HG02610 (cell line): ENCODE data around the gene TAF4B.
"Not testable (repeated sequence)": the region's sequence is repeated elsewhere in the genome, so short reads cannot be mapped to it uniquely, and the experiment has no call there.

Experiments used
- ATAC-seq: cut with Tn5 transposase; IDR thresholded peaks from one replicate; pipeline ENCODE4 v1.9.1; 2021; ENCODE audit warnings: mild to moderate bottlenecking, moderate library complexity; ENCODE audit not compliant: unreplicated experiment

TAF4B gene

DNA sequence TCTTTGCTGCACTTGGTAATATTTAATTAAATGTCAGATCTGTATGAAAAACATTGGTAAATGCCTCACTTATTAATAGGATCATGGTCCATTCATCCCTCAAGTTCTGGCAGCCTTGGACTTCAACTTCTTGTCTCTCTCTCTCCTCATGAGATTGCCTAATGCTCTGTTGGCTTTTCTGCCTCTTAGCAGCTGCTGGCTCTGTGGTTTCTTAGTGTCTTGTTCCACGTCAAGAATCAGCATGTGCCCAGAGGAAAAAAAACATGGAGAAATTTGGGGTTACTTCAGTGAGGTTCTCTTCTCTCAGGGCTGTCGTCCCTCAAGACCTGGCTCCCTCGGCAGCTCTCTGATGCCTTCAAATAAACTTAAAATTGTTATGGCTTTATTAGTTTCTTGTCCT is 75.4 kb downstream of the TAF4B start:
- no peak for ATAC-seq

DNA sequence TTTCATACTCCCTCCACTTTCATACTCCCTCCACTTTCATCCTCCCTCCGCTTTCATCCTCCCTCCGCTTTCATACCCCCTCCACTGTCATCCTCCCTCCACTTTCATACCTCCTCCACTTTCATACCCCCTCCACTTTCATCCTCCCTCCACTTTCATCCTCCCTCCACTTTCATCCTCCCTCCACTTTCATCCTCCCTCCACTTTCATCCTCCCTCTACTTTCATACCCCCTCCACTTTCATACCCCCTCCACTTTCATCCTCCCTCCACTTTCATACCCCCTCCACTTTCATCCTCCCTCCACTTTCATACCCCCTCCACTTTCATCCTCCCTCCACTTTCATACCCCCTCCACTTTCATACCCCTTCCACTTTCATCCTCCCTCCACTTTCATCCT is 77.0 kb downstream of the TAF4B start:
- not testable (repeated sequence) for ATAC-seq

GRCh38 chr18:26304511-26304910 is 78.3 kb downstream of the TAF4B start:
- no peak for ATAC-seq

GRCh38 chr18:26307161-26307773 is 81.0 kb downstream of the TAF4B start:
- peak; percentile 66 for ATAC-seq

DNA sequence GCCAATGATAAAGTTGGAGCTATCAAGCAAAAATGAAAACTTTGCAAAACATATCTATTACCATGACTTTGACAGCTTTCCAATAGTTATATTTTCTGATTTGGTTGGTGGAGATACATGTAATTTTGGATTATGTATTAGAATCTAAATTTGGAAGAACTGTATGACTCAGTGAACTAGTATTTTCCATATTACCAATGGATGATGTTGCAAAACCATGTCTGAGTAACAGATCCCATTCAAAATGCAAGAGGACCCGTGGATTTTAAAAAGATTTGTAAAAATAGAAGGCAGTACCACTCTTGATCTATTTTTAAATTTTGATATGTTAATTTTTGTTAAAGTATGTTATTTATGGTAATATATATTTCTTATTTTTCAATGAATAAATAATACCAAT is 83.0 kb downstream of the TAF4B start:
- ATAC-seq, result no peak

GRCh38 chr18:26312199-26312598 is 86.0 kb downstream of the TAF4B start:
- ATAC-seq, result no peak

GRCh38 chr18:26317398-26317797 is 91.2 kb downstream of the TAF4B start:
- ATAC-seq, result no peak

DNA sequence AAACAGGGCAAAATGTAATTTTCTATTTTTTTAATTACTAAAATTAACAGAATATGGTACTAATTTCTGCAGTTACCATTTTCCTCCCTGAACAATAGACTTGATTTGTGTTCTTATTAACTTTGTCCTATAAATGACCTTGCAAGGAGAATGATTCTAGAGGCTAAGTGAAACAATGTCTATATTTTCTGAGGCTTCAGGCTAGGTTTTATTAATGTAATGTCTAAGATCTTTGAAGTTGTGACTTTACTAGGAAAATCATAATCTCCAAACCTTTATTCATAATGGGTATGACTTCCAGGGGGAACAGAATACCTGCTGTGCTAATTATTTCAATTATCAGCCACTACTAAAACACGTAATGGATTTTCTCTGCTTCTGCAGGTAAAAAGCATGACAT is 94.4 kb downstream of the TAF4B start:
- no peak for ATAC-seq

DNA sequence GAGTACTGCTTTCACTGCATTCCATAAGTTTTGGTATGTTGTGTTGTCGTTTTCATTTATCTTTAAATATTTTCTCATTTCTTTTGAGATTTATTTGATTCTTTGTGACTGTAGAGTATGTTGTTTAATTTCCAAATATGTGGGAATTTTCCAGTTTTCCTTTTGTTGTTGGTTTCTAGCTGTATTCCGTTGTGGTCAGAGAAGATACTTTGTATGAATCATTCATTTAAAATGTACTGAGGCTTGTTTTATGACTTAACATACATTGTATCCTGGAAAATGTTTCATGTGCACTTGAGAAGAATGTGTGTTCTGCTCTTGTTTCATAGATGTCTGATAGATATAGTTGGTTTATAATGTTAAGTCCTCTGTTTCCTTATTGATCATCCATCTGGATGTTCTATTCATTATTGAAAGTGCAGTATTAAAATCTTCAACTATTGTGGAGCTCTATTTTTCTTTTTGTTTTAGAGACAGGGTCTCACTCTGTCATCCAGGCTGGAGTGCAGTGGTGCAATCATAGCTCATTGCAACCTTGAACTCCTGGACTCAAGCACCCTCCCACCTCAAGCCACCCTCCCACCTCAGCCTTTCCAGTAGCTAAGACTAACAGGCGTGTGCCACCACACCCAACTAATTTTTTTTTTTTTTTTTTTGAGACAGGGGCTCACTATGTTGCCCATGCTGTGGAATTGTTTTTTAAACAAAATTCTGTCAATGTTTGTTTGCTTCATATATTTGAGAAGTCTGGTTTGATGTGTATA is 96.8 kb downstream of the TAF4B start:
- no peak for ATAC-seq

DNA sequence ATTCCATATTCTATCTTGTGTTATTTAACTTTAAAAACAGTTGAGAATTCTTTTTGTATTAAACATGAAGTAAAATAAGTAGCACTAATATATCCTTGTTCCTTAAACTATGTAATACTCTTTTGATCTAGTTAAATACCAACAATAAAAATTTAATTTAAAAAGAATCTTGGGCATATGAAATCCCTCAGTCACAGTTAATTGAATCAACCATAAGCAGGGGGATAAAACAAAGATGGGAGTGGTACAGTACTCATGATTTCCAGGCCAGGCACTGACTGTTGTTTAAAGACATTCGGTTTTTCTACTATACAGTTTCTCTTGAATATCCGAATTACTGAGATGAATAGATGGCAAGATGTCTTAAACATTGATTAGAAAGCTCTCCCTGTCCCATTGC is 99.5 kb downstream of the TAF4B start:
- ATAC-seq, result no peak

- ATAC-seq, result no peak
Observed at GRCh38 chr18:26327062-26327461, 100.8 kb downstream of the TAF4B start.

GRCh38 chr18:26332991-26333390 is 106.7 kb downstream of the TAF4B start:
- no peak for ATAC-seq

DNA sequence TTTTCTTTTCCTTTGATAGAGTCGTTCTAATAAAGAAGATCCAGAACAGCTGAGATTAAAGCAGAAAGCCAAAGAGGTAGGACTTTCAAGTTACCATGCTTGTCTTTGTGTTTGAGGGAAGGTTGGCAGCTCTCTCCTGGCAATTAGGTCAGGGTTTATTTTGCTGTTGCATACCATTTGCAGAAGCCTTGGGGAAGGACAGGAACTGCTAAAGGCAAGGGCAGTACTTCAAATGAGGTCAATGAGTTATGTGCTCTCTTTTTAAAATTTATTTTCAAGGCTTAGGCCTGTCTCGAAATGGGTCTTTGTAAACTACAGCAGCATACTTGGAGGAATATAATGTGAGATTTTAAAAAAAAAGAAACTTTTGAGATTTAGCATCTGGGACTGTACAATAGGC is 108.9 kb downstream of the TAF4B start:
- ATAC-seq, result no peak

GRCh38 chr18:26335571-26336487 is 109.6 kb downstream of the TAF4B start:
- ATAC-seq, result no peak

GRCh38 chr18:26336572-26336971 is 110.3 kb downstream of the TAF4B start:
- no peak for ATAC-seq

GRCh38 chr18:26342646-26343045 is 116.4 kb downstream of the TAF4B start:
- ATAC-seq, result no peak

DNA sequence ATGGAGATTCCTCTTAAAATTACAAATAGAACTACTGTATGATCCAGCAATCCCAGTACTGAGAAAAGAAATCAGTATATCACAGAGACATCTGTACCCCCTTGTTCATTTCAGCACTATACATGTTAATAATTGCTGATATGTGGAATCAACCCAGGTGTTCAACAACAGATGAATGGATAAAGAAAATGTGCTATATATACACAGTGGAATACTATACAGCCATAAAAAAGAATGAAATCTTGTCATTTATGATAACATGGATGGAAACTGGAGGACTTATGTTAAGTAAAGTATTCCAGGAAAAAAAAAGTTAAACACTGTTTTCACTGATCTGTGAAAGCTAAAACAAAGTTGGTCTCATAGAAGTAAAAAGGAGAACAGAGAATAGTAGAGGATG is 124.7 kb downstream of the TAF4B start:
- ATAC-seq, result no peak

GRCh38 chr18:26356045-26356785 is 130.0 kb downstream of the TAF4B start:
- ATAC-seq, result peak; percentile 53

GRCh38 chr18:26357960-26358359 is 131.7 kb downstream of the TAF4B start:
- ATAC-seq, result peak; percentile 61

- ATAC-seq, result no peak
Observed at GRCh38 chr18:26362021-26362420, 135.8 kb downstream of the TAF4B start.

DNA sequence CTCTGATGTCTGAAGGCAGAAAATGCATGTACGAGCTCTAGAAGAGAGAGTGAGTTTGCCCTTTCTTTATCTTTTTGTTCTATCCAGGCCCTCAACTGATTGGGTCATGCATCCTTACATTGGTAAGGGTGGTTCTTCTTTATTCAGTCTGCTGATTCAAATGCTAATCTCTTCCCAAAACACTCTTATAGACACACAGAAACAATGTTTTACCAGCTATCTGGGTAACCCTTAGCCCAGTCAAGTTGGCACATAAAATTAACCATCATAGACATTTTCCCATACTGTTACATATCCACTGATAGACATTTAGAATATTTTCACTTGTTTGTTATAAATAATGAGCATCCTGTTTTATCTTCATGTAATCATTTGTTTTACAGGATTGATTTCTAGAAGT is 141.2 kb downstream of the TAF4B start:
- no peak for ATAC-seq
